ENCODE results near the gene TOR4A. TPM values are rescaled to one million over a fixed set of nuclear protein-coding genes. Genes with fewer than 3 reads are reported as not detected.
"Not testable (repeated sequence)": the region's sequence is repeated elsewhere in the genome, so short reads cannot be mapped to it uniquely, and the experiment has no call there.

The TOR4A gene
- polyA plus RNA-seq, 2 of the 4 experiments (the other 2 are of a cell fraction), result 9.8 to 18.6 TPM

GRCh38 chr9:137242269-137243203 is 35.0 kb upstream of the TOR4A start:
- Histone ChIP-seq H3K4me2 (peak overlapping the region; percentile 98), H3K9me3 (no peaks in the 10 kb centered on the region), H3K4me3 (peak overlapping the region; percentile 91), H3K27ac (peak overlapping the region; percentile 98 to 99), H3K4me1 (peaks cover 39% of the 10 kb centered on the region)
- POLR2A ChIA-PET, result interaction anchor here (0.6 to 3.3 kb wide), 6 partner anchors 12 to 408 kb away, joined by 3 to 97 read pairs (median 4); partner anchors contain the start of genes MAN1B1 and NELFB
- CTCF ChIA-PET, result interaction anchor here (0.6 to 13.1 kb wide), 6 partner anchors 18 to 208 kb away, joined by 3 to 236 read pairs (median 3); partner anchors contain the start of genes CYSRT1, NELFB and TOR4A
- FAIRE-seq (no peak), ATAC-seq (no peak), DNase-seq (ENCODE audit: low read depth in 1 of 2, low spot score in 1 of 2) (no peak)
- WGBS (ENCODE audit: missing lambda C conversion rate), result 61% methylated on average over 25 of the region's 36 CpGs
- TF ChIP-seq HEYL (CRISPR knock-in tag; IDR thresholded peaks at IDR 0.05) (no peak), PHF8 (IDR thresholded peaks at IDR 0.05; ENCODE audit: borderline replicate concordance, low read depth) (no peak), NR3C1 (IDR thresholded peaks at IDR 0.05) (no peak), CBX8 (IDR thresholded peaks at IDR 0.05) (no peak), CBX2 (IDR thresholded peaks at IDR 0.05; ENCODE audit: borderline replicate concordance, low read depth) (no peak), RAD21 (conservative IDR thresholded peaks at IDR 0.05 in 1 of 2, IDR thresholded peaks at IDR 0.05 in 1 of 2) (no peak), ZSCAN20 (CRISPR knock-in tag; IDR thresholded peaks at IDR 0.05) (no peak), TFCP2L1 (CRISPR knock-in tag; IDR thresholded peaks at IDR 0.05) (no peak)

GRCh38 chr9:137243266-137243625 is 34.3 kb upstream of the TOR4A start:
- ChIA-PET CTCF (interaction anchor here (0.6 to 13.1 kb wide), 4 partner anchors 18 to 209 kb away, joined by 3 to 236 read pairs (median 3); partner anchors contain the start of genes CYSRT1, NELFB and TOR4A), POLR2A (interaction anchor here (0.6 to 3.3 kb wide), 3 partner anchors 12 to 130 kb away, joined by 4 to 97 read pairs (median 7); partner anchors contain the start of gene NELFB)
- WGBS (ENCODE audit: missing lambda C conversion rate), result 86% methylated on average over 13 of the region's 18 CpGs
- not testable (repeated sequence) for ATAC-seq; H3K27ac ChIP-seq; DNase-seq (ENCODE audit: low read depth in 1 of 2, low spot score in 1 of 2); H3K9me3 ChIP-seq; FAIRE-seq
- Histone ChIP-seq H3K4me3 (0 out of 3 replicates have a peak overlapping the region, but pooled peaks have one; percentile 8), H3K4me2 (peak overlapping the region; percentile 98), H3K4me1 (peaks cover 32% of the 10 kb centered on the region)

- Histone ChIP-seq H3K9me3 (no peaks in the 10 kb centered on the region), H3K4me3 (0 out of 3 replicates have a peak overlapping the region, but pooled peaks have one; percentile 8), H3K4me2 (peak overlapping the region; percentile 98; the same call in 2 of the 3 replicates), H3K4me1 (peaks cover 26% of the 10 kb centered on the region), H3K27ac (no peak overlapping the region)
- ChIA-PET POLR2A (interaction anchor here (1.1 kb wide), 1 partner anchor 9 kb away, joined by 3 read pairs; no protein-coding TSS in a partner anchor), CTCF (interaction anchor here (1.3 to 13.1 kb wide), 3 partner anchors 7 to 176 kb away, joined by 3 to 236 read pairs (median 5); partner anchors contain the start of gene NELFB)
- no peak for FAIRE-seq
- 77% methylated on average over 14 of the region's 15 CpGs for WGBS (ENCODE audit: missing lambda C conversion rate)
- ATAC-seq, result no peak
- no peak for DNase-seq (ENCODE audit: low read depth in 1 of 2, low spot score in 1 of 2)
- TF ChIP-seq POLR2AphosphoS2 (conservative IDR thresholded peaks at IDR 0.05; ENCODE audit: low read length), result peak; percentile 98
- peak; percentile 94 for TF ChIP-seq HOXA7 (CRISPR knock-in tag; IDR thresholded peaks at IDR 0.05)
- TF ChIP-seq JUN (IDR thresholded peaks at IDR 0.05), result peak in 1 of 2 experiments; percentile 89; a peak in 4 of 5 replicates
- no peak for TF ChIP-seq HMGXB4 (CRISPR knock-in tag; IDR thresholded peaks at IDR 0.05; ENCODE audit: borderline replicate concordance)
- TF ChIP-seq POLR2A (IDR thresholded peaks at IDR 0.05; ENCODE audit: low read length), result peak; percentile 40
- TF ChIP-seq TP53 (CRISPR knock-in tag; IDR thresholded peaks at IDR 0.05), result peak; percentile 70
- peak; percentile 82 for TF ChIP-seq PBX3 (IDR thresholded peaks at IDR 0.05)
- TF ChIP-seq SREBF2 (IDR thresholded peaks at IDR 0.05), result no peak
- TF ChIP-seq ESRRA (IDR thresholded peaks at IDR 0.05; ENCODE audit: borderline replicate concordance, low read length), result no peak
- peak; percentile 81; the same call in 1 of the 2 replicates for TF ChIP-seq TFCP2L1 (CRISPR knock-in tag; IDR thresholded peaks at IDR 0.05)
These were observed 33.7 kb upstream of the TOR4A start for GRCh38 chr9:137243626-137244485.
